GM19455 (cell line): ENCODE data around the gene PTN.

Experiments used
- ATAC-seq: cut with Tn5 transposase; IDR thresholded peaks from one replicate; pipeline ENCODE4 v1.9.1; 2021; ENCODE audit not compliant: unreplicated experiment

PTN gene, protein sequence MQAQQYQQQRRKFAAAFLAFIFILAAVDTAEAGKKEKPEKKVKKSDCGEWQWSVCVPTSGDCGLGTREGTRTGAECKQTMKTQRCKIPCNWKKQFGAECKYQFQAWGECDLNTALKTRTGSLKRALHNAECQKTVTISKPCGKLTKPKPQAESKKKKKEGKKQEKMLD

DNA sequence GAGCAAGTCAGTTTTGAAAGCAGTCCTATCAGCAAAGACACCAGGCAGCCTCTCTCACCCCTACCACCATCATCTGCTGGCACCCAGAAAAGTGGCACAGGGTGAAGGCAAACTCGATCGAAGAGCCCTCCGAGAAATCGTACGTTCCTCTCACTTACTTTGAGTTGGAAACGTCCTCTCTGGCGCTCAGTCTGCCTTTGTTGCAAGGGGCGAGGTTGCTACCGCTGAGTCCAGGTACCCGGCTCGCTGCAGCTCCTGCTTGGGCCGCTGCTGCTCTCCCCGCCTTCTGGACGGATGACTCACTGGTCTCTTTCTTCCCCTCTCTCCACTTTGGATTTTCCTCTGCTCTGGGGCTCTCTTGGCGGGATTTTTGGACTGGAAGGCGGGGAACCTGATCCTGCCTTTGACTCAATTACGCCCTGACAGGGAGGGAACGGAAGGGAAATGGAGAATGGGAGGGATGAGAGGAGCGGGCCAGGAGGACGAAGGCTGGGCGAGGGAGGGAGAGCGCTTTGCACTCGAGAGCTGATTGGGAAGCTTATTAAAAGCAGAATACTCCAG is at the start of gene PTN:
TSS of gene PTN (minus strand) at position 453 of the 561 bp plus-strand sequence. CDS start 88,760 bp downstream, outside the sequence.
- no peak for ATAC-seq

- ATAC-seq: no peak
Observed at GRCh38 chr7:137390076-137390475, 46.5 kb upstream of the PTN start.

DNA sequence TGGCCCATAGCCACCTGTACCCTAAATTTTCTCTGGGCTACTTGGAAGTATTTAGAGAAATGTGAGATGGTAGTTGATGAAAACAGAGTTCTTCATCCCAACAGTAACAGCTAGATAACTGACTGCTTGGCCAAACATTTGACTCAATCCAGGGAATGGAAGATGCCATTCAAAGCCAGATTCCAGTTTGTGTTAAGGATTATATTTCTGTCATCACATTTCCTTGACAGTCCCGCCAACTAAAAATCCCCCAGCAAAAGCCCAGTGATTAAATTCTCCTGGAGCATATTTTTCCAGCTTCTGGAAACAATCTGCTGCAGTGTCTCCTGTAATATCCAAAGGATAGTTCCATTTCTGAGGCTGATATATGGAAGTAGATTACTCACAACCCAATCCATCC is 45.4 kb upstream of the PTN start:
- no peak for ATAC-seq

DNA sequence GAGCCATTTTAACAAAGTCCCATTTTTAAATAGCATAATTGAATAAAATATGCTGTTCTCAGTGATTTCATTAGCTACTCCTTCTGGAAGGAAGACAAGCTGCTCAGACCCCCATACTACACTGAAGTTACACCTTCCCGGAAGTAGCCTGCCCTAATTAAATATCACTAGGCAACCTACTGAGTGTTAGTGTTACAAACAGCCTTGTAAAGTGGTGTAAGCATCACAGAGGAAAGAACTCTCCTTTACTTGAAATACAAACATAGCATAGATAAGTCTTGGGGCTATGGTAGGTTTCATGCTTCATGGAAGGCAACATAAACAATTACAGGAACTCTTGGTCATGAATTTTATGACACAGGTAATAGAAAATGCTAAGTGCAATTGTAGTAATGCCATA is 43.4 kb upstream of the PTN start:
- no peak for ATAC-seq

DNA sequence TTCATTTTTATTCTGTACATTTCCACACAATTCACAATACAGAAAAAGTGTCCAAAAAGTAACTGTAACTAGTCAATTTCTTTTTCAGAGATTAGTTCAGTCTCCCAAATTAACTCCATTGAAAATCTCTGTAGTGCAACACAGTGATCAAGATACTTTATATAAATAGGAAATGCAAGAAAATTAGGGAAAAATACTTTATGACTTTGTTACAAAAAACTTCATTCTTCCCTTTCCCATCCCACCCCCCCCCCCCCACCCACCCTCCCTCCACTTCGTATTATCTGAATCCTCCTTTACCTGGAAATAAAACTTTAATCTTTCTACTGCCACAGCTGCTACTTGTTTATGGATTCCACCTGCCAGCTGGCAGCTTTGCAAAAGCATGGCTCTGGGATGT is 37.5 kb upstream of the PTN start:
- no peak for ATAC-seq

DNA sequence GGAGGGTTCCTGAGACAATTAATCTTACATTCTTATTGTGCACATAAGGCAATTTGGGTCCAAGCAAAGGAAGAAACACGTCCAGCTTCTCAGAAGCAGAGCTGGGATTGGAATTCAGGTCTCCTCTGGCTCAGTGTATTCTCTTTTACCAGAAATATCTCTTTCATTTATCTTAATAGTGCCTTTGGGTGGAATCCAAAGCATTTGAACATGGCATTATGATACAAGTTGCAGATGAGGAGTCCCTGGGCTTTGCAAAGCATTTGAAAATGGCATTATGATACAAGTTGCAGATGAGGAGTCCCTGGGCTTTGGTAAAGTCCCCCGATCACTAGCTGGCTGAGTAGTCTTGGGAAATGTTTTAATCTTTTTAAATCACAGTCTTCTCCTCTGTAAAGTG is 30.0 kb upstream of the PTN start:
- no peak for ATAC-seq

- no peak for ATAC-seq
Observed at GRCh38 chr7:137371616-137372015, 28.1 kb upstream of the PTN start.

DNA sequence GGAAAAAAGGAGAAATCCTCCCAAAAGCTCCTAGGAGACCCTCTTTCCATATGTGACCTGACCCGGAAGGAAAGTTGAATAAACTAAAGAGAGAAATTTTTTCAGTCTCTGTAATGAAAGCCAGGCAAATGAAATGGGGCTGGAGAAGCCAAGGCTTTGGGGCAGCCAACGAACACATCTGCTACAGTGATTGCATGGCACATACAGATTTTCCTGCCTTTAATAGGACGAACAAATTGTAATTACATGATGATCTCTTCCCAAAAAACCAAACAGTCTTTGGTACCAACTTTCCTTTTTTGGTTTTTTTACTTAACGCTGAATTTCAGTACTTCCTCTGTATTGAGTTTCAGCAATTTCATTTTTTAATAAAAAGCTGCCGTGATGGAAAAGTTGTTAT is 23.5 kb upstream of the PTN start:
- no peak for ATAC-seq

- no peak for ATAC-seq
Observed at GRCh38 chr7:137363683-137364082, 20.1 kb upstream of the PTN start.

GRCh38 chr7:137360087-137360679 is 16.6 kb upstream of the PTN start:
- ATAC-seq: no peak

GRCh38 chr7:137354961-137355360 is 11.4 kb upstream of the PTN start:
- no peak for ATAC-seq

DNA sequence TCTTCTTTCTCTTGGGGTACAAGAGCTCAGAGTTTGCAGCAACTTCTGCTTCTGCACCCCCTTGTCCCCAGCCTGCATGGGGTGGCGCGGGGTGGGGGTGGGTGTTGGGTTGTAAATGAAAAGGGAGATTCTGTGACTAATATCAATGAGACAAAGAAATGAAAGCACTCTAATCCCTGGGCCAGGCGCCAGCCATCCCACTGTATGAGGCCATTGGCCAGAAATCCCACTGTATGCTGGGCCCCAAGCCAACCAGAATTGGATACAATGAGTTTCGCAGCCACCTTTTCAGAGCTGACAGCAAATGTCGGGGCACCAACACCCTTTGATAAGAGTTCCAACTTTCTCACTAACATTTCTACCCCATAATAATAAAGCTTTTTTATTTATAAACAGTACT is 10.9 kb upstream of the PTN start:
- ATAC-seq: no peak

- ATAC-seq: no peak
Observed at GRCh38 chr7:137351941-137352340, 8.4 kb upstream of the PTN start.

DNA sequence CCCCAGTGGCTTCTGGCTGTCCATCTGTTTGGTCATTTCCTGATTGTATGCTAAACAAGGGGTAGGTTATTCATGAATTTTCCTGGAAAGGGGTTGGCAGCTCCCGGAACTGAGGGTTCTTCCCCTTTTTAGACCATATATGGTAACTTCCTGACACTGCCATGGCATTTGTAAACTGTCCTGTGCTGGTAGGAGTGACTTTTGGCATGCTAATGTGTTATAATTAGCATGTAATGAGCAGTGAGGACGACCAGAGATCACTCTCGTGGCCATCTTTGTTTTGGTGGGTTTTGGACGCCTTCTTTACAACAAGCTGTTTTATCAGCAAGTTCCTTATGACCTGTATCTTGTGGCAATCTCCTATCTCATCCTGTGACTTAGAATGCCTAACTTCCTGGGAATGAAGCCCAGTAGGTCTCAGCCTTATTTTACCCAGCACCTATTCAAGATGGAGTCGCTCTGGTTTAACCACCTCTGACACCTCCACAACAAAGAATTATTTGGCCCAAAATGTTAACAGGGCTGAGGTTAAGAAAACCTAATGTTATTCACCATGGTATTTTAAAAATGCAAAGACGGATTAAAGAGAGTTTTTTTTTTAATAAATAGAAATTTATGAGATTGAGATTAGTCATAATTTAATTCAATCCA is 2.4 kb upstream of the PTN start:
- ATAC-seq: no peak

DNA sequence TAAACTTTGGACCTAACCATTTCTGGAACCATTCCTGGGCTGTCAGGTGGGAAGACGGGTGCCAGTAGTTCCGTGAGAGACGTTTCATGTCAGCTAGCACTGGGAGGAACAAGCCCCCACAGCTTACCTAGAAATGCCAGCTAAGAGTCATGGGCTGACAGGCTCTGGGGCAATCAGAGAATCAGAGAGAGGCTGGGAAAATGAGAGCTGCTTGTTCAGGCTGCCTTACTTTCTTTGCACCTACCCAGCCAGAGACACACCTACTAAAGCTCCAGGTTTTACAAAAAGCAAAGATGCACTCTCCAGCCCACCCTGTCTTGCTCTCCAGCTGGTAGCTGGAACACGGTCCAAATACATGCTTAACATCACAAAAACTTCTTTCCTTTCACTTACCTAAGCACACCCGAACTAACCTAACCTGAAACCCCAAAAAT is 688 bp downstream of the PTN start:
- no peak for ATAC-seq

DNA sequence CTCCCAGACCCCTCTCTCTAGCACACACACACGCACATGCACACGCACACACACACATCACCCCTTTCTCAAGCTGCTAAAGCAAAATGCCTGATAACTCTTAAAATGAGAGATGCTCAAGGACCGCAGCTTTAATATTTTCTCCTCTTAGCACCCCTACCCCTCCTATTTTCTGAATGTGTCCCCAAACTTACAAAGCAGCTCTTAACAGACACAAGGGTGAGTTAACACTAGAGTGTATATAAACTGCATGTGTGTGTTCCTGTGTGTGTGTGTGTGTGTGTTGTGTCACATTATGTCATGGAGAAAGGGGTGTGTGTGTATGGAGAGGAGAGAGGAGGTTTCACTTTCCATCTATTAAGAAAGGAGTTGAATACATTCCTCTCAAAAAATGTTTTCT is 1.3 kb downstream of the PTN start:
- no peak for ATAC-seq

- no peak for ATAC-seq
Observed at GRCh38 chr7:137337902-137338301, 5.6 kb downstream of the PTN start.

- no peak for ATAC-seq
Observed at GRCh38 chr7:137335814-137336213, 7.7 kb downstream of the PTN start.

DNA sequence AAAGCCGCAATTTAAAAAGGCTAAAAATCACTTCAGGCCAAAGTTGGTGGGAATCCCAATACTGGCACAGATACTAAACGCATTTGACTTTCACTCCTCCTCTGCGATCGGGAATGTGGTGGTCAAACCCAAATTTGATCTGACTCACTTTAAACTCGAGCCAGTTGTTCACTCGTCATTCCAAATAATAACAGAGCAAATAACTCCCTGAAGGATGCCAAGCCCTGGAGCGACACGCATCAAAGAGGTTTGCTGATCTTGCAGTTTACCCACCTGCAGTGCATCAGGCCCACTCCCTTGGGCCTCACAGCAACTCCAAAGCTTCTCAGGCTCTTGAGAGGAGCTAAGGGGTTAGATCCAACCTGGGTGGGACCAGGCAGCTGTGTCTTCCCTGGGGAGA is 12.2 kb downstream of the PTN start:
- no peak for ATAC-seq

DNA sequence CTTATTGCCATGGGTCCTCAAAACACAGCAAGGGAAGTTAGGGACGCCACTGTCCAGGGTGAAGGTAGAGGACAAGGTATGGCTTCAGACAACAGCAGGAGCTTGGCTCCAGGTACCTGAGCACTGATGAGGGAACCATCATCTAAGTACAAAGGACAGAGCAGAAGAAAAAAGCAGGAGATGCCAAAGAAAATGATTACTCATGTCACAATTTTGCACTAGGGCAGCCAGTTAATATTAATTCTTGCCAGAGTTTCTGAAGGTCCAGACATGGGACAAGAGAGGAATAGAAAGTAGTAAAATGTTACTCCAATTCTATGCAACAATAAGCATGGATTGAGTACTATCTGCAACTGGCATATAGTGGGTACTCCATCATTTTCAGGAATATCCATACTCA is 14.1 kb downstream of the PTN start:
- no peak for ATAC-seq

- ATAC-seq: no peak
Observed at GRCh38 chr7:137328373-137329120, 15.0 kb downstream of the PTN start.

DNA sequence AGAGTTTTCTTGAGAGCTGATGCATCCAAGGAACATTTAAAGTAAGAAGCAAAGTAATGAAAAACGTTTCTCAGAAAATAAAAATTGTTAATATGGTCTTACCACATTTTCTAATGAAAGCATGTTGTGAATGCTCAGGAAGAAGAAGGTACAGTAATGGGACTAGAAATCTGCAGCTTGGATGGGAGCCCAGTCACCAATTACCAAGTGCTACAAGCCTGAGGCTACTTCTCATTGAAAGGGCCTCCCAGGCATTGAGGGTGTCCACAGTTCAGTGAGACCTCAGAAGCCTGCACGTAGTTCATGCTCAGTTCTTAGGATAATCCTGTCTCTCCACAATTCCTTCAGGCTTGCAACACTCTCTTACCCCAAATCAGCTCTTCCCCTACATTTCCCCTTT is 17.6 kb downstream of the PTN start:
- no peak for ATAC-seq
